ENCODE data around the gene DOCK4. TPM values are rescaled to one million over a fixed set of nuclear protein-coding genes. Genes with fewer than 3 reads are reported as not detected.

The DOCK4 gene
- total RNA-seq, 3 donors from 2014 or later: 31.7 to 43.3 (median 41.9) TPM

DNA sequence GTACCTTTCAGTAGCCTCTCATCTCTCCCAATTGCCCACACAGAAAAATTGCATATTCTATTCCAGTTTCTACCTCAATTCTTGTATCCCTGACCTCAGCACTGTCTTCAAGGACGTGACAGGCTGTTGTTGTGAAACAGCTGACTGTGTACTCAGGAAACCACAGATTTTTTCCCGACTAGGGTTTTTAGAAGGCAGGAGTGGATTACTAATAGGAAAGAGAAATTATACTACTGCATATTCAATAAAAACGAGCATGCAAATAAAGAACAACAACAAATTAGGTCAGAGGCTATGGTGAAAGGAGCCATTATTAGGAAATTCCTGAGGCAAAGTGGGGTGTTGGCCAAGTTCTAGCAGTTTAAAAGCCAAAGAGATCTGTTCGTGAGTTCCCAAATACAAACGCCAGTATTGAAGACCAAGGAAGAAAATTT lies 93.4 kb downstream of the DOCK4 start:
- Histone ChIP-seq H3K4me1 (peaks cover 4 to 6% of the 10 kb centered on the region in 2 donors), H3K9me3 (no peaks in the 10 kb centered on the region), H3K36me3 (no peaks in the 10 kb centered on the region), H3K27me3 (no peaks in the 10 kb centered on the region), H3K4me3 (peak overlapping the region in 2 of 3 donors; percentile 13 to 37), H3K27ac (peak overlapping the region; percentile 82 to 85)
- TF ChIP-seq, protein P1, sequence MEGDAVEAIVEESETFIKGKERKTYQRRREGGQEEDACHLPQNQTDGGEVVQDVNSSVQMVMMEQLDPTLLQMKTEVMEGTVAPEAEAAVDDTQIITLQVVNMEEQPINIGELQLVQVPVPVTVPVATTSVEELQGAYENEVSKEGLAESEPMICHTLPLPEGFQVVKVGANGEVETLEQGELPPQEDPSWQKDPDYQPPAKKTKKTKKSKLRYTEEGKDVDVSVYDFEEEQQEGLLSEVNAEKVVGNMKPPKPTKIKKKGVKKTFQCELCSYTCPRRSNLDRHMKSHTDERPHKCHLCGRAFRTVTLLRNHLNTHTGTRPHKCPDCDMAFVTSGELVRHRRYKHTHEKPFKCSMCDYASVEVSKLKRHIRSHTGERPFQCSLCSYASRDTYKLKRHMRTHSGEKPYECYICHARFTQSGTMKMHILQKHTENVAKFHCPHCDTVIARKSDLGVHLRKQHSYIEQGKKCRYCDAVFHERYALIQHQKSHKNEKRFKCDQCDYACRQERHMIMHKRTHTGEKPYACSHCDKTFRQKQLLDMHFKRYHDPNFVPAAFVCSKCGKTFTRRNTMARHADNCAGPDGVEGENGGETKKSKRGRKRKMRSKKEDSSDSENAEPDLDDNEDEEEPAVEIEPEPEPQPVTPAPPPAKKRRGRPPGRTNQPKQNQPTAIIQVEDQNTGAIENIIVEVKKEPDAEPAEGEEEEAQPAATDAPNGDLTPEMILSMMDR (IDR thresholded peaks at IDR 0.05): no peak
- peak in 2 of 3 donors; percentile 48 to 67 for TF ChIP-seq POLR2AphosphoS5 (IDR thresholded peaks at IDR 0.05)
- intact Hi-C loops (cut with DNase I; ENCODE audit: low total_unique reads): no loop called here
- DNase-seq (ENCODE audit: low spot score in 2 of 2): peak in 1 of 2 donors; percentile 48

DNA sequence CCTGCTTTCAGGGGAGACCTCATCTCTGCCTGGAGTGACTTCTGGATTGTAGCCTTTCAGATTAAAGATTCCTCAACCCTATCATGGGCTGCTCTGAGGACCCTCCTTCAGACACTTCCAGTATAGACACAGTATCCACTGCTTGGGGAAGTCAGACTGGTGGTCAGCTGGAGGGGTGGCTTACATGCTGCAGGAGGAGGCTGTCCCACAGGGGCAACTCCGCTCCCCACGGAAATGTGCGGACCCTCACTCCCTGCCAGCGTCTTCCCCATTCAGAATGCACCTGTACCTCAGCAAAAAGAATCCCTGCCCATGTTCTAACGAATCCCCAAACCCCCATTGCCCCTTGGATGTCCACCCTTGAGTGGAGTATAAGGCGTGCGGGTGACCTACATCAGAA lies 95.5 kb downstream of the DOCK4 start:
- intact Hi-C loops (cut with DNase I; ENCODE audit: low total_unique reads): no loop called here
- H3K27ac ChIP-seq: no peak overlapping the region
- TF ChIP-seq POLR2AphosphoS5 (IDR thresholded peaks at IDR 0.05) (no peak), POLR2A (IDR thresholded peaks at IDR 0.05) (no peak)
- TF ChIP-seq, protein P1 (IDR thresholded peaks at IDR 0.05): no peak
- H3K9me3 ChIP-seq: no peaks in the 10 kb centered on the region
- no peaks in the 10 kb centered on the region for H3K36me3 ChIP-seq
- H3K4me3 ChIP-seq: no peak overlapping the region
- H3K27me3 ChIP-seq: no peaks in the 10 kb centered on the region
- DNase-seq (ENCODE audit: low spot score in 2 of 2): no peak
- peaks cover 4 to 6% of the 10 kb centered on the region in 2 donors for H3K4me1 ChIP-seq

DNA sequence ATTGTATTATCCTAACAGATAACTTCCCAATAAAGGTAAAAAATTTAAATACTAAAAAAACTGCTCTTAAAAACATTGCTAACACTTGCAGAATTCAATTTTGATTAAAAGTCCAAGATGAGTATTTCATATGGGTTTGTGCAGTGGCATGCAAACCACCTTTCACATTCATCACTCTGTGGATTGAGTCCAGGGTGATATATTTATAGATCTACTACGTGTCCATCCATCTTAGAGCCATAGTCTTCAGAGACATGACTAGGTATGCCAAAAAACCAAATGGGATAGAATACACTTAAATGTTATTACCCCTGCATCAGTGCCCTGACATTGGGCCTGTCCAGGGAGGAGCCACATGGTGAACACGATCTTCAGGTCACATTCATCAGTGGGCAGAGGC lies 96.0 kb downstream of the DOCK4 start:
- Histone ChIP-seq H3K4me1 (peaks cover 4 to 6% of the 10 kb centered on the region in 2 donors), H3K9me3 (no peaks in the 10 kb centered on the region), H3K4me3 (no peak overlapping the region), H3K27ac (no peak overlapping the region), H3K27me3 (no peaks in the 10 kb centered on the region), H3K36me3 (no peaks in the 10 kb centered on the region)
- no peak for DNase-seq (ENCODE audit: low spot score in 2 of 2)
- intact Hi-C loops (cut with DNase I; ENCODE audit: low total_unique reads): no loop called here
- TF ChIP-seq, protein P1 (IDR thresholded peaks at IDR 0.05): no peak
- TF ChIP-seq POLR2AphosphoS5 (IDR thresholded peaks at IDR 0.05) (no peak), POLR2A (IDR thresholded peaks at IDR 0.05) (no peak)

DNA sequence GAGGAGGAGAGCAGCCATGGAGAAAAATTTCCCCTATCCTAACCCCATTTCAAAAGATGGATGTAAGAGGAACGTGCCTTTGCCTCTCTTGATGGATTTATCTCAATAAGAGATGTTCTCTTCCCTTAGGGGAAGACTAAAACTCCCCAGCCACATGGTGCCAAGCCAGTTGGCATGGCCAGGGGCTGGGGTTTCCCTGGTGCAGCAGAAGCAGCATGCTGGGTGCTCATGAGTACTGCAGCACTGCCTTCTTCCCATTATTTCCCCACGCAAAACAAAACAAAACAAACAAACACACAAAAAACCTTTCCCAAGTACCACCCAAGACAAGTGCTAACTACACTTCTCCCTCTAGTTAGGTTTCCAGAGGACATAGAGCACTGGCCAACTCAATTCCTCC lies 97.2 kb downstream of the DOCK4 start:
- no peak for DNase-seq (ENCODE audit: low spot score in 2 of 2)
- TF ChIP-seq, protein P1 (IDR thresholded peaks at IDR 0.05): no peak
- TF ChIP-seq POLR2AphosphoS5 (IDR thresholded peaks at IDR 0.05) (no peak), POLR2A (IDR thresholded peaks at IDR 0.05) (no peak)
- Histone ChIP-seq H3K27ac (no peak overlapping the region), H3K27me3 (no peaks in the 10 kb centered on the region), H3K4me1 (peaks cover 4 to 6% of the 10 kb centered on the region in 2 donors), H3K9me3 (no peaks in the 10 kb centered on the region), H3K36me3 (no peaks in the 10 kb centered on the region), H3K4me3 (no peak overlapping the region)
- intact Hi-C loops (cut with DNase I; ENCODE audit: low total_unique reads): no loop called here

DNA sequence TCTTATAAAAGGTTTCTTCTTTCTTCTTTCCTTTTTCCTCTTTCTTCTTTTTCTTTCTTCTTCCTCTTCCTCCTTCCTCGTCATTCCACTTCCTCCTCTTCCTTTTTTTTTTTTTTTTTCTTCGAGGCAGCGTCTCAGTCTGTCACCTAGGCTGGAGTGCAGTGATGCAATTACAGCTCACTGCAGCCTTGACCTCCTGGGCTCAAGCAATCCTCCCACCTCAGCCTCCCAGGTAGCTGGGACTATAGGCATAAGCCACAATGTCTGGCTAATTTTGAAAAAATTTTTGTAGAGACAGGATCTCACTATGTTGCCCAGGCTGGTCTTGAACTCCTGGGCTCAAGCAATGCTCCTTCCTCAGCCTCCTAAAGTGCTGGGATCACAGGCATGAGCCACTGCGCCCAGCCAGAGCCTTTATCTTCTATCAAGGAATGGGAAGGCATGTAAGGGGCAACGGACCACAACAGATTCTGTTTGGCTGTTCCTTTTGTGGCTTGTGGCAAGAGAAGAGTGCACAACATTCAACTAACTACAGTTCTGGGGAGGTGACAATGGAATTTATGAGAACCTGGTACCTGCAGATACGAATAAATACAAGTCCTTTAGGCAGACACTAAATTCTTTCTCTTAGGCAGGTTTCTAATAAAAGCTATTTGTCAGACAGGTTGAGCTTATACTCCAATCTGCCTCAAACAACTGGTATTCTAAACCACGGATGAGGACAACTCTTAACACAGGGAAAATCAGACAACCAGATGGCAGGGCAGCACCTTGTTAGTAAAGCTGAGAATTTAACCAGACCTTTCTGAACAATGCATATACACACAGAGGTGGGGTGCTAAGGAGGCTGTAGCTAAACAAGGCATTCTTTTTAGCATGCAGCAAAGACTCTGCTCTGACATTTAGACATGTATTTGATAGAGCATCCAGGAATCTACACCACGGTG lies 100.3 kb downstream of the DOCK4 start:
- Histone ChIP-seq H3K27me3 (no peaks in the 10 kb centered on the region), H3K9me3 (no peaks in the 10 kb centered on the region), H3K27ac (no peak overlapping the region), H3K4me1 (peaks cover 0 to 4% of the 10 kb centered on the region in 2 donors), H3K4me3 (no peak overlapping the region), H3K36me3 (no peaks in the 10 kb centered on the region)
- no peak for TF ChIP-seq POLR2AphosphoS5 (IDR thresholded peaks at IDR 0.05)
- TF ChIP-seq POLR2A (IDR thresholded peaks at IDR 0.05): no peak
- TF ChIP-seq, protein P1 (IDR thresholded peaks at IDR 0.05): no peak
- DNase-seq (ENCODE audit: low spot score in 2 of 2): no peak
- intact Hi-C loops (cut with DNase I; ENCODE audit: low total_unique reads): no loop called here
